H7 (cell line): Measurements from ENCODE around the gene RHO. TPM values are rescaled to one million over a fixed set of nuclear protein-coding genes. Genes with fewer than 3 reads are reported as not detected.
"Not testable (repeated sequence)": the region's sequence is repeated elsewhere in the genome, so short reads cannot be mapped to it uniquely, and the experiment has no call there.

Source experiments
- DNase-seq: peaks from one replicate; pipeline ENCODE4 v3.0.0; 2012
- H3K27me3 ChIP-seq: 2 replicates; pipeline ENCODE4 v1.6.0; 2011; ENCODE audit warnings: mild to moderate bottlenecking, low read length; ENCODE audit not compliant: control insufficient read depth, insufficient read depth
- H3K36me3 ChIP-seq: replicated peaks from 2 replicates; pipeline ENCODE4 v1.5.1; 2011; ENCODE audit warnings: low read length; ENCODE audit not compliant: control insufficient read depth, insufficient read depth
- H3K4me3 ChIP-seq: 2 replicates; pipeline ENCODE4 v1.5.1; 2011; ENCODE audit warnings: low read depth, mild to moderate bottlenecking, control low read depth, low read length, moderate library complexity; ENCODE audit not compliant: insufficient read depth
- total RNA-seq: library from RNA; depleted of rRNA; stranded (reverse); fragments of >200 nt; shearing (Covaris generic); gene quantifications from 2 replicates; pipeline ENCODE4 v1.2.3, GENCODE V29; 2014; rRNA removed

The RHO gene
- total RNA-seq: 0.17 TPM in 1 of 2 replicates, not detected in the other

- DNase-seq: no peak
These were observed at the start of gene RHO for GRCh38 chr3:129528589-129529100. RHO (plus strand) TSS chr3:129528639; CDS start chr3:129528734, 95 bp downstream.

GRCh38 chr3:129481225-129481765 lies 47.1 kb upstream of the RHO start:
- DNase-seq, H3K4me3 ChIP-seq, H3K27me3 ChIP-seq, H3K36me3 ChIP-seq: not testable (repeated sequence)

More at GRCh38 chr3:129528589-129529100, at the start of gene RHO:
- Histone ChIP-seq H3K36me3 (no peaks in the 10 kb centered on the region), H3K27me3 (no peaks in the 10 kb centered on the region), H3K4me3 (no peak within 1 kb of the TSS)

- Histone ChIP-seq H3K27me3 (no peaks in the 10 kb centered on the region), H3K36me3 (peaks cover 2% of the 10 kb centered on the region), H3K4me3 (no peak overlapping the region)
- DNase-seq: no peak
These were observed 46.6 kb upstream of the RHO start for GRCh38 chr3:129481766-129482332.

- Histone ChIP-seq H3K4me3 (no peak overlapping the region), H3K36me3 (no peaks in the 10 kb centered on the region; the same call in none of the 2 replicates), H3K27me3 (no peaks in the 10 kb centered on the region)
- DNase-seq: peak; percentile 69
These were observed 45.7 kb upstream of the RHO start for GRCh38 chr3:129482721-129483120.

- DNase-seq: no peak
- no peak overlapping the region for H3K4me3 ChIP-seq
- no peaks in the 10 kb centered on the region; the same call in none of the 2 replicates for H3K36me3 ChIP-seq
- no peaks in the 10 kb centered on the region for H3K27me3 ChIP-seq
These were observed 44.6 kb upstream of the RHO start for GRCh38 chr3:129483870-129484269.

GRCh38 chr3:129485146-129485545 lies 43.3 kb upstream of the RHO start:
- not testable (repeated sequence) for H3K4me3 ChIP-seq, H3K27me3 ChIP-seq, H3K36me3 ChIP-seq, DNase-seq

GRCh38 chr3:129485721-129486663 lies 42.4 kb upstream of the RHO start:
- Histone ChIP-seq H3K36me3 (no peaks in the 10 kb centered on the region; the same call in 1 of the 2 replicates), H3K27me3 (no peaks in the 10 kb centered on the region), H3K4me3 (no peak overlapping the region)
- peak; percentile 67 for DNase-seq

GRCh38 chr3:129486664-129487035 lies 41.8 kb upstream of the RHO start:
- DNase-seq: no peak
- Histone ChIP-seq H3K27me3 (no peaks in the 10 kb centered on the region), H3K4me3 (no peak overlapping the region), H3K36me3 (no peaks in the 10 kb centered on the region; the same call in 1 of the 2 replicates)

GRCh38 chr3:129487183-129487867 lies 41.1 kb upstream of the RHO start:
- H3K4me3 ChIP-seq: no peak overlapping the region
- DNase-seq: no peak
- H3K36me3 ChIP-seq: no peaks in the 10 kb centered on the region; the same call in 1 of the 2 replicates
- H3K27me3 ChIP-seq: no peaks in the 10 kb centered on the region

- not testable (repeated sequence) for DNase-seq, H3K4me3 ChIP-seq, H3K27me3 ChIP-seq, H3K36me3 ChIP-seq
These were observed 40.5 kb upstream of the RHO start for GRCh38 chr3:129487868-129488335.

- not testable (repeated sequence) for H3K27me3 ChIP-seq, H3K36me3 ChIP-seq, DNase-seq, H3K4me3 ChIP-seq
These were observed 39.2 kb upstream of the RHO start for GRCh38 chr3:129489258-129489657.

GRCh38 chr3:129490273-129490675 lies 38.2 kb upstream of the RHO start:
- no peaks in the 10 kb centered on the region for H3K27me3 ChIP-seq
- 0 out of 2 replicates have a peak, but pooled peaks cover 2% of the 10 kb centered on the region for H3K36me3 ChIP-seq
- DNase-seq: peak; percentile 91
- no peak overlapping the region for H3K4me3 ChIP-seq

GRCh38 chr3:129491077-129491476 lies 37.4 kb upstream of the RHO start:
- not testable (repeated sequence) for H3K36me3 ChIP-seq, H3K4me3 ChIP-seq, H3K27me3 ChIP-seq
- peak; percentile 5 for DNase-seq

GRCh38 chr3:129491794-129492193 lies 36.6 kb upstream of the RHO start:
- no peak overlapping the region for H3K4me3 ChIP-seq
- H3K36me3 ChIP-seq: 0 out of 2 replicates have a peak, but pooled peaks cover 2% of the 10 kb centered on the region
- no peak for DNase-seq
- H3K27me3 ChIP-seq: no peaks in the 10 kb centered on the region
